Neural cell (in vitro differentiated cells): ENCODE measurements around the gene DNAJB1. TPM values are rescaled to one million over a fixed set of nuclear protein-coding genes. Genes with fewer than 3 reads are reported as not detected.

Experiments used
- H2AFZ ChIP-seq: fragments of 200-600, 300-800 bp; sonication (generic), shearing (Covaris generic); 2 replicates; pipeline ENCODE4 v1.6.0; 2014; ENCODE audit warnings: low read depth, mild to moderate bottlenecking, antibody characterized with exemption, low read length, moderate library complexity
- H3F3A ChIP-seq: fragments of 200-600 bp; shearing (Covaris generic); 2 replicates; pipeline ENCODE4 v1.6.1; 2016; ENCODE audit warnings: mild to moderate bottlenecking, moderate library complexity, mixed read lengths, antibody characterized with exemption, low read length; ENCODE audit not compliant: insufficient read depth, poor library complexity, severe bottlenecking
- H3K27ac ChIP-seq: fragments of 200-600, 300-800 bp; sonication (generic), shearing (Covaris generic); 2 replicates; pipeline ENCODE4 v1.5.1; 2014; ENCODE audit warnings: mild to moderate bottlenecking, low read length, moderate library complexity
- H3K27me3 ChIP-seq: fragments of 300-800, 200-600 bp; sonication (generic), shearing (Covaris generic); 2 replicates; pipeline ENCODE4 v1.6.0; 2014; ENCODE audit warnings: mild to moderate bottlenecking, low read depth, low read length, moderate library complexity; ENCODE audit not compliant: insufficient read depth
- H3K36me3 ChIP-seq: fragments of 300-800, 200-600 bp; sonication (generic), shearing (Covaris generic); 2 replicates; pipeline ENCODE4 v1.5.1; 2014; ENCODE audit warnings: mild to moderate bottlenecking, antibody characterized with exemption, low read length, moderate library complexity; ENCODE audit not compliant: insufficient read depth
- H3K4me2 ChIP-seq: fragments of 300-800, 200-600 bp; sonication (generic), shearing (Covaris generic); 2 replicates; pipeline ENCODE4 v1.6.0; 2014; ENCODE audit warnings: mild to moderate bottlenecking, low read length
- H3K4me3 ChIP-seq: fragments of 300-800, 200-600 bp; sonication (generic), shearing (Covaris generic); 2 replicates; pipeline ENCODE4 v1.5.1; 2014; ENCODE audit warnings: mild to moderate bottlenecking, low read length, moderate library complexity
- H3K79me2 ChIP-seq: fragments of 200-600 bp; shearing (Covaris generic); replicated peaks from 2 replicates; pipeline ENCODE4 v1.6.0; 2014; ENCODE audit warnings: mild to moderate bottlenecking, low read length, moderate library complexity; ENCODE audit not compliant: insufficient read depth
- H3K9ac ChIP-seq: fragments of 300-800, 200-600 bp; sonication (generic), shearing (Covaris generic); 2 replicates; pipeline ENCODE4 v1.6.1; 2016; ENCODE audit warnings: mild to moderate bottlenecking, low read length, mixed read lengths
- H3K9me2 ChIP-seq: fragments of 200-600 bp; shearing (Covaris generic); 2 replicates; pipeline ENCODE4 v1.6.1; 2016; ENCODE audit warnings: mild to moderate bottlenecking, low read length, mixed read lengths; ENCODE audit not compliant: insufficient read depth
- H3K9me3 ChIP-seq: fragments of 200-600, 300-800 bp; sonication (generic), shearing (Covaris generic); 2 replicates; pipeline ENCODE4 v1.6.1; 2016; ENCODE audit warnings: mild to moderate bottlenecking, mixed run types, low read length, moderate library complexity, mixed read lengths
- H4K20me1 ChIP-seq: fragments of 200-600 bp; shearing (Covaris generic); 2 replicates; pipeline ENCODE4 v1.6.1; 2016; ENCODE audit warnings: mild to moderate bottlenecking, mixed run types; ENCODE audit not compliant: insufficient read depth
- CTCF ChIP-seq: fragments of 450-650 bp; IDR thresholded peaks from 2 replicates; pipeline ENCODE4 v1.5.1; 2014; ENCODE audit warnings: antibody characterized with exemption, mild to moderate bottlenecking, moderate library complexity; ENCODE audit not compliant: poor library complexity, severe bottlenecking
- EP300 ChIP-seq: fragments of 450-650 bp; conservative IDR thresholded peaks from 2 replicates; pipeline ENCODE4 v1.6.1; 2014; ENCODE audit warnings: antibody characterized with exemption, mild to moderate bottlenecking, moderate library complexity; ENCODE audit not compliant: poor library complexity, severe bottlenecking
- EZH2 ChIP-seq: fragments of 200-600, 300-800 bp; shearing (Covaris generic), sonication (generic); IDR thresholded peaks from 2 replicates; pipeline ENCODE4 v1.6.1; 2014; ENCODE audit warnings: antibody characterized with exemption, low read length, borderline replicate concordance, mild to moderate bottlenecking; ENCODE audit not compliant: insufficient read depth, poor library complexity, severe bottlenecking
- MXI1 ChIP-seq: fragments of 450-650 bp; conservative IDR thresholded peaks from 2 replicates; pipeline ENCODE4 v1.6.1; 2014; ENCODE audit warnings: antibody characterized with exemption, mild to moderate bottlenecking; ENCODE audit not compliant: poor library complexity, severe bottlenecking
- POLR2AphosphoS5 ChIP-seq: IDR thresholded peaks from 2 replicates; pipeline ENCODE4 v1.6.1; 2012
- RAD21 ChIP-seq: fragments of 450-650 bp; conservative IDR thresholded peaks from 2 replicates; pipeline ENCODE4 v1.6.1; 2014; ENCODE audit warnings: antibody characterized with exemption, mild to moderate bottlenecking, moderate library complexity
- REST ChIP-seq: IDR thresholded peaks from 2 replicates; pipeline ENCODE4 v1.6.1; 2012; ENCODE audit warnings: borderline replicate concordance
- SMC3 ChIP-seq: fragments of 450-650 bp; conservative IDR thresholded peaks from 2 replicates; pipeline ENCODE4 v1.6.1; 2014; ENCODE audit warnings: antibody characterized with exemption, mild to moderate bottlenecking, moderate library complexity; ENCODE audit not compliant: poor library complexity
- TAF1 ChIP-seq: IDR thresholded peaks from 2 replicates; pipeline ENCODE4 v1.6.1; 2012; ENCODE audit warnings: low read depth
- polyA plus RNA-seq: library from polyadenylated mRNA; depleted of rRNA; stranded (reverse); fragments of >200 nt; gene quantifications from 2 replicates; pipeline ENCODE4 v1.2.3, GENCODE V29; 2014

Gene DNAJB1
- polyA plus RNA-seq, 1 donor from 2014 or later, result 64.6 TPM

- H3K9me3 ChIP-seq, result no peaks in the 10 kb centered on the region
- H3K79me2 ChIP-seq, result peaks cover 18% of the 10 kb centered on the region
- TF ChIP-seq MXI1, result no peak
- no peak for TF ChIP-seq REST
- TF ChIP-seq POLR2AphosphoS5, result no peak
- H3K36me3 ChIP-seq, result no peaks in the 10 kb centered on the region
- no peak overlapping the region for H3K9ac ChIP-seq
- H2AFZ ChIP-seq, result no peak overlapping the region
- no peaks in the 10 kb centered on the region for H3F3A ChIP-seq
- H4K20me1 ChIP-seq, result no peaks in the 10 kb centered on the region
- H3K27me3 ChIP-seq, result no peaks in the 10 kb centered on the region
- H3K4me2 ChIP-seq, result no peak overlapping the region
- H3K9me2 ChIP-seq, result no peaks in the 10 kb centered on the region
- no peak overlapping the region for H3K27ac ChIP-seq
- H3K4me3 ChIP-seq, result no peak overlapping the region
Observed at GRCh38 chr19:14533450-14533849, 15.3 kb upstream of the DNAJB1 start.

- TF ChIP-seq POLR2AphosphoS5 (no peak), CTCF (no peak), RAD21 (no peak), TAF1 (no peak), EP300 (no peak), MXI1 (no peak), SMC3 (no peak), EZH2 (no peak), REST (no peak)
- peaks cover 18% of the 10 kb centered on the region for H3K79me2 ChIP-seq
- H3K9ac ChIP-seq, result peak overlapping the region; percentile 60
Observed at GRCh38 chr19:14530506-14530905, 12.3 kb upstream of the DNAJB1 start.

More at GRCh38 chr19:14530506-14530905, 12.3 kb upstream of the DNAJB1 start:
- H3K4me2 ChIP-seq, result peak overlapping the region; percentile 93
- H3K36me3 ChIP-seq, result no peaks in the 10 kb centered on the region
- no peaks in the 10 kb centered on the region for H3F3A ChIP-seq
- H3K9me2 ChIP-seq, result no peaks in the 10 kb centered on the region
- no peaks in the 10 kb centered on the region for H4K20me1 ChIP-seq
- H2AFZ ChIP-seq, result no peak overlapping the region
- H3K4me3 ChIP-seq, result peak overlapping the region; percentile 82
- H3K27me3 ChIP-seq, result no peaks in the 10 kb centered on the region
- H3K9me3 ChIP-seq, result no peaks in the 10 kb centered on the region
- peak overlapping the region; percentile 70 for H3K27ac ChIP-seq
